WTC11 (cell line): ENCODE data around the gene MCEMP1. TPM values are rescaled to one million over a fixed set of nuclear protein-coding genes. Genes with fewer than 3 reads are reported as not detected.

ENCODE experiments used
- ATAC-seq: fragments of 200-7000 bp; cut with Tn5 transposase; 2 replicates; pipeline ENCODE4 v1.10.0; 2021; ENCODE audit warnings: mild to moderate bottlenecking, moderate library complexity
- CTCF ChIA-PET: fragments of 300-600 bp; sonication (Branson Sonifier 250); formaldehyde crosslinking; loops from one replicate; lab custom pipeline; 2021; ENCODE audit warnings: antibody characterized with exemption; lab: Charles Lee
- POLR2A ChIA-PET: fragments of 350-600 bp; sonication (Branson Sonifier 250); formaldehyde crosslinking; loops from one replicate; lab custom pipeline; 2021; ENCODE audit warnings: antibody characterized with exemption; lab: Charles Lee
- DNase-seq: peaks from one replicate; pipeline ENCODE4 v3.0.0; 2021; ENCODE audit warnings: low spot score
- H3K27ac Mint-ChIP-seq: 2 replicates; pipeline ENCODE4 v1.8.0; 2021; ENCODE audit warnings: mixed read lengths
- H3K27me3 Mint-ChIP-seq: 2 replicates; pipeline ENCODE4 v1.8.0; 2021; ENCODE audit warnings: low read depth, mild to moderate bottlenecking, moderate library complexity, mixed read lengths
- H3K36me3 Mint-ChIP-seq: 2 replicates; pipeline ENCODE4 v1.8.0; 2021; ENCODE audit warnings: mixed read lengths
- H3K4me1 Mint-ChIP-seq: 2 replicates; pipeline ENCODE4 v1.8.0; 2022; ENCODE audit warnings: mixed read lengths
- H3K4me3 Mint-ChIP-seq: 2 replicates; pipeline ENCODE4 v1.8.0; 2021; ENCODE audit warnings: mild to moderate bottlenecking, moderate library complexity, mixed read lengths
- H3K9me3 Mint-ChIP-seq: 2 replicates; pipeline ENCODE4 v1.8.0; 2021; ENCODE audit warnings: mixed read lengths
- AR ChIP-seq: fragments of 250-450 bp; sonication (Bioruptor Pico); IDR thresholded peaks from 2 replicates; pipeline ENCODE4 v1.9.0; 2021; ENCODE audit warnings: mild to moderate bottlenecking
- ATF2 ChIP-seq: sonication (generic); formaldehyde crosslinking; IDR thresholded peaks from 2 replicates; pipeline ENCODE4 v1.8.1; 2022; ENCODE audit warnings: low read depth, missing genetic modification reagents, borderline replicate concordance
- CDX4 ChIP-seq: fragments of 250-450 bp; sonication (Bioruptor Pico); IDR thresholded peaks from 2 replicates; pipeline ENCODE4 v1.9.0; 2021; ENCODE audit warnings: moderate library complexity, mild to moderate bottlenecking, inconsistent platforms, borderline replicate concordance
- E2F4 ChIP-seq: sonication (generic); formaldehyde crosslinking; IDR thresholded peaks from 2 replicates; pipeline ENCODE4 v1.8.1; 2022; ENCODE audit warnings: low read depth, mild to moderate bottlenecking, moderate library complexity, missing genetic modification reagents, borderline replicate concordance
- GRHL2 ChIP-seq: fragments of 250-450 bp; sonication (Bioruptor Pico); IDR thresholded peaks from 2 replicates; pipeline ENCODE4 v1.8.0; 2022; ENCODE audit warnings: mild to moderate bottlenecking, moderate library complexity; ENCODE audit not compliant: insufficient replicate concordance, severe bottlenecking
- GTF2I ChIP-seq: fragments of 250-450 bp; sonication (Bioruptor Pico); conservative IDR thresholded peaks from 2 replicates; pipeline ENCODE4 v1.4.0; 2021; ENCODE audit warnings: mild to moderate bottlenecking
- MLX ChIP-seq: sonication (generic); formaldehyde crosslinking; IDR thresholded peaks from 2 replicates; pipeline ENCODE4 v1.8.1; 2023; ENCODE audit warnings: mild to moderate bottlenecking, missing genetic modification reagents, moderate library complexity
- NFATC4 ChIP-seq: fragments of 250-450 bp; sonication (Bioruptor Pico); IDR thresholded peaks from 2 replicates; pipeline ENCODE4 v1.9.0; 2021; ENCODE audit warnings: mild to moderate bottlenecking
- NFYB ChIP-seq: sonication (generic); formaldehyde crosslinking; conservative IDR thresholded peaks from 2 replicates; pipeline ENCODE4 v1.8.0; 2022; ENCODE audit warnings: low read depth, missing genetic modification reagents
- NR2C2 ChIP-seq: sonication (generic); formaldehyde crosslinking; IDR thresholded peaks from 2 replicates; pipeline ENCODE4 v1.8.0; 2022; ENCODE audit warnings: mild to moderate bottlenecking, missing genetic modification reagents
- NR3C1 ChIP-seq: sonication (generic); formaldehyde crosslinking; conservative IDR thresholded peaks from 2 replicates; pipeline ENCODE4 v1.8.1; 2023; ENCODE audit warnings: low read depth, mild to moderate bottlenecking, missing genetic modification reagents
- OVOL2 ChIP-seq: fragments of 250-450 bp; sonication (Bioruptor Pico); IDR thresholded peaks from 2 replicates; pipeline ENCODE4 v1.9.0; 2021; ENCODE audit warnings: mild to moderate bottlenecking, borderline replicate concordance
- SMAD3 ChIP-seq: sonication (generic); formaldehyde crosslinking; IDR thresholded peaks from 2 replicates; pipeline ENCODE4 v1.8.0; 2022; ENCODE audit warnings: missing genetic modification reagents, mild to moderate bottlenecking, borderline replicate concordance
- TEAD1 ChIP-seq: sonication (generic); formaldehyde crosslinking; IDR thresholded peaks from 2 replicates; pipeline ENCODE4 v1.8.0; 2022; ENCODE audit warnings: mild to moderate bottlenecking, missing genetic modification reagents
- ZNF263 ChIP-seq: sonication (generic); formaldehyde crosslinking; IDR thresholded peaks from 2 replicates; pipeline ENCODE4 v1.8.1; 2022; ENCODE audit warnings: low read depth, mild to moderate bottlenecking, moderate library complexity, missing genetic modification reagents
- ZNF281 ChIP-seq: sonication (generic); formaldehyde crosslinking; IDR thresholded peaks from 2 replicates; pipeline ENCODE4 v1.8.0; 2023; ENCODE audit warnings: mild to moderate bottlenecking, missing genetic modification reagents
- ZNF416 ChIP-seq: fragments of 250-450 bp; sonication (Bioruptor Pico); IDR thresholded peaks from 2 replicates; pipeline ENCODE4 v1.9.0; 2021; ENCODE audit warnings: mild to moderate bottlenecking, inconsistent platforms
- ZNF423 ChIP-seq: fragments of 250-450 bp; sonication (Bioruptor Pico); IDR thresholded peaks from 2 replicates; pipeline ENCODE4 v2.1.2; 2022; ENCODE audit warnings: mild to moderate bottlenecking, moderate library complexity
- ZNF512 ChIP-seq: sonication (generic); formaldehyde crosslinking; IDR thresholded peaks from 2 replicates; pipeline ENCODE4 v1.8.1; 2022; ENCODE audit warnings: missing genetic modification reagents, borderline replicate concordance
- total RNA-seq: library from RNA; stranded (reverse); gene quantifications from 3 replicates; pipeline ENCODE4 v1.2.3, GENCODE V29; 2021

Gene MCEMP1
- total RNA-seq, 1 experiment from 2014 or later: not detected

GRCh38 chr19:7703332-7703731 lies 26.4 kb downstream of the MCEMP1 start:
- ATAC-seq: no peak
- Mint-ChIP-seq H3K27me3 (peaks cover 12% of the 10 kb centered on the region), H3K36me3 (no peaks in the 10 kb centered on the region), H3K9me3 (no peaks in the 10 kb centered on the region), H3K4me1 (peaks cover 10% of the 10 kb centered on the region; the same call in 1 of the 2 replicates), H3K4me3 (no peak overlapping the region), H3K27ac (no peak overlapping the region)
- POLR2A ChIA-PET: interaction anchor here (0.6 kb wide), 1 partner anchor 74 kb away, joined by 4 read pairs; the partner anchor contains the start of genes PET100 and XAB2
- DNase-seq: no peak
- CTCF ChIA-PET: interaction anchor here (0.7 to 1.0 kb wide), 3 partner anchors 22 to 135 kb away, joined by 4 to 6 read pairs (median 4); partner anchors contain the start of gene TRAPPC5
- no peak for TF ChIP-seq ZNF423
- TF ChIP-seq NR2C2: no peak
- TF ChIP-seq NR3C1 (CRISPR knock-in tag): no peak
- TF ChIP-seq ATF2 (CRISPR knock-in tag): no peak
- no peak for TF ChIP-seq E2F4 (CRISPR knock-in tag)
- TF ChIP-seq GRHL2 (CRISPR knock-in tag): no peak
- no peak for TF ChIP-seq CDX4
- TF ChIP-seq ZNF281 (CRISPR knock-in tag): no peak

GRCh38 chr19:7704280-7705060 lies 27.6 kb downstream of the MCEMP1 start:
- ChIA-PET CTCF (no interaction called here), POLR2A (no interaction called here)
- Mint-ChIP-seq H3K27me3 (peaks cover 2% of the 10 kb centered on the region; the same call in 1 of the 2 replicates), H3K27ac (no peak overlapping the region), H3K4me1 (no peaks in the 10 kb centered on the region), H3K36me3 (no peaks in the 10 kb centered on the region), H3K4me3 (no peak overlapping the region), H3K9me3 (no peaks in the 10 kb centered on the region)
- no peak for ATAC-seq
- DNase-seq: no peak
- TF ChIP-seq OVOL2 (CRISPR knock-in tag) (no peak), E2F4 (CRISPR knock-in tag) (no peak), ZNF263 (CRISPR knock-in tag) (no peak), ZNF512 (CRISPR knock-in tag) (no peak), ZNF416 (CRISPR knock-in tag) (no peak), SMAD3 (CRISPR knock-in tag) (no peak), TEAD1 (CRISPR knock-in tag) (no peak), NFYB (no peak), NFATC4 (no peak), MLX (CRISPR knock-in tag) (no peak), GTF2I (CRISPR knock-in tag) (no peak), AR (CRISPR knock-in tag) (no peak)
